CD4-positive, alpha-beta T cell (primary cell): ENCODE data around the gene CSNK2A1. TPM values are rescaled to one million over a fixed set of nuclear protein-coding genes. Genes with fewer than 3 reads are reported as not detected.

ENCODE experiments used
- ATAC-seq: fragments of 200-7000 bp; cut with Tn5 transposase; one replicate; pipeline ENCODE4 v1.10.0; 2022; ENCODE audit warnings: mild to moderate bottlenecking; ENCODE audit not compliant: poor library complexity
- CTCF ChIA-PET: fragments of 350-600 bp; sonication (Branson Sonifier 250); formaldehyde crosslinking; loops from one replicate; lab custom pipeline; 2021; ENCODE audit warnings: antibody characterized with exemption, inconsistent platforms; lab: Charles Lee
- POLR2A ChIA-PET: fragments of 350-600 bp; sonication (Branson Sonifier 250); formaldehyde crosslinking; loops from one replicate; lab custom pipeline; 2021; ENCODE audit warnings: antibody characterized with exemption, inconsistent platforms; lab: Charles Lee
- DNase-seq, 14 experiments: peaks; one replicate each; pipeline ENCODE4 v3.0.0-alpha.2; 2013 to 2020; ENCODE audit warnings: mixed read lengths in 2 of 14
- H3K27ac ChIP-seq, 2 donors: one replicate each; pipeline versions ENCODE4 v1.5.1 to v1.7.0; 2013; ENCODE audit warnings: low read length in 2 of 2, low read depth in 1 of 2, mild to moderate bottlenecking in 1 of 2
- H3K27me3 ChIP-seq, 2 experiments: 1 replicate in 1 of 2; 2 replicates in 1 of 2; pipeline versions ENCODE4 v1.6.1 to v1.7.0; 2013; ENCODE audit warnings: low read length in 2 of 2, control low read depth in 1 of 2, mild to moderate bottlenecking in 1 of 2, moderate library complexity in 1 of 2; ENCODE audit not compliant: insufficient read depth in 2 of 2, control insufficient read depth in 1 of 2
- H3K36me3 ChIP-seq: one replicate; pipeline ENCODE4 v1.6.1; 2013; ENCODE audit warnings: low read length, control low read depth; ENCODE audit not compliant: insufficient read depth
- H3K4me1 ChIP-seq: one replicate; pipeline ENCODE4 v1.6.1; 2013; ENCODE audit warnings: low read length, control low read depth; ENCODE audit not compliant: insufficient read depth
- H3K4me3 ChIP-seq: one replicate; pipeline ENCODE4 v1.5.1; 2013; ENCODE audit warnings: mild to moderate bottlenecking, low read length, moderate library complexity
- H3K9me3 ChIP-seq, 2 experiments: 1 replicate in 1 of 2; 2 replicates in 1 of 2; pipeline versions ENCODE4 v1.6.1 to v1.7.0; 2013; ENCODE audit warnings: low read length in 2 of 2, mild to moderate bottlenecking in 2 of 2, control low read depth in 1 of 2, moderate library complexity in 1 of 2; ENCODE audit not compliant: control insufficient read depth in 1 of 2, insufficient read depth in 1 of 2
- H3K27ac Mint-ChIP-seq: one replicate; pipeline ENCODE4 v1.8.0; 2020; ENCODE audit warnings: mixed read lengths
- H3K27me3 Mint-ChIP-seq: one replicate; pipeline ENCODE4 v1.8.0; 2021; ENCODE audit warnings: mixed read lengths
- H3K36me3 Mint-ChIP-seq: one replicate; pipeline ENCODE4 v1.8.0; 2021; ENCODE audit warnings: low read depth, mixed read lengths
- H3K4me1 Mint-ChIP-seq: one replicate; pipeline ENCODE4 v1.8.0; 2021; ENCODE audit warnings: low read depth, mixed read lengths
- H3K4me3 Mint-ChIP-seq: one replicate; pipeline ENCODE4 v1.8.0; 2020; ENCODE audit warnings: mild to moderate bottlenecking, mixed read lengths
- H3K9me3 Mint-ChIP-seq: one replicate; pipeline ENCODE4 v1.8.0; 2020; ENCODE audit warnings: mixed read lengths
- CTCF ChIP-seq: fragments of 200-600 bp; IDR thresholded peaks from one replicate; pipeline ENCODE4 v1.8.0; 2022; ENCODE audit warnings: antibody characterized with exemption, mild to moderate bottlenecking
- intact Hi-C, 2 experiments: fragments of 100-400 bp; cut with DNase I in 1 of 2; cut with micrococcal nuclease in 1 of 2; formaldehyde crosslinking; loops; one replicate each; pipeline versions ENCODE4 v1.15.1 to v1.9.0; 2023 to 2025; cut with DNase I, micrococcal nuclease
- total RNA-seq, 174 experiments: library from RNA in 2 of 174; stranded (reverse) in 2 of 174; gene quantifications; one replicate each; pipeline ENCODE4 v1.2.3 and lab custom pipeline; 2021 to 2026

Gene CSNK2A1
- total RNA-seq, 2 experiments from 2014 or later: 55.5 to 56.9 TPM

GRCh38 chr20:533526-533925, 10.1 kb downstream of the CSNK2A1 start:
- DNase-seq (no peak), ATAC-seq (no peak)
- H3K36me3 Mint-ChIP-seq: peaks cover 48% of the 10 kb centered on the region
- peaks cover 83% of the 10 kb centered on the region for H3K4me1 Mint-ChIP-seq
- intact Hi-C loops: no loop called here
- no peaks in the 10 kb centered on the region for H3K27me3 ChIP-seq
- TF ChIP-seq CTCF: no peak
- no peak overlapping the region for H3K27ac ChIP-seq
- no peak overlapping the region for H3K27ac Mint-ChIP-seq
- no peaks in the 10 kb centered on the region for H3K27me3 Mint-ChIP-seq
- no peaks in the 10 kb centered on the region for H3K9me3 Mint-ChIP-seq
- peaks cover 19% of the 10 kb centered on the region for H3K4me1 ChIP-seq
- POLR2A ChIA-PET: interaction anchor here (1.0 kb wide), 1 partner anchor 10 kb away, joined by 3 read pairs; the partner anchor contains the start of gene CSNK2A1
- H3K4me3 Mint-ChIP-seq: no peak overlapping the region
- peaks cover 8% of the 10 kb centered on the region for H3K36me3 ChIP-seq
- no peak overlapping the region for H3K4me3 ChIP-seq
- CTCF ChIA-PET: no interaction called here
- peaks cover 0 to under 1% of the 10 kb centered on the region in 2 experiments for H3K9me3 ChIP-seq

- Mint-ChIP-seq H3K4me1 (peaks cover 73% of the 10 kb centered on the region), H3K27me3 (no peaks in the 10 kb centered on the region), H3K4me3 (no peak overlapping the region), H3K27ac (no peak overlapping the region), H3K9me3 (no peaks in the 10 kb centered on the region), H3K36me3 (peaks cover 51% of the 10 kb centered on the region)
- peaks cover 7% of the 10 kb centered on the region in 2 experiments for H3K9me3 ChIP-seq
- no peak overlapping the region for H3K27ac ChIP-seq
- ATAC-seq (no peak), DNase-seq (no peak)
- CTCF ChIA-PET: no interaction called here
- no peak overlapping the region for H3K4me3 ChIP-seq
- intact Hi-C loops: no loop called here
- H3K36me3 ChIP-seq: peaks cover 13% of the 10 kb centered on the region
- no peak for TF ChIP-seq CTCF
- H3K4me1 ChIP-seq: peaks cover 15% of the 10 kb centered on the region
- POLR2A ChIA-PET: interaction anchor here (1.0 kb wide), 1 partner anchor 11 kb away, joined by 3 read pairs; the partner anchor contains the start of gene CSNK2A1
- no peaks in the 10 kb centered on the region for H3K27me3 ChIP-seq
These were observed 11.1 kb downstream of the CSNK2A1 start for GRCh38 chr20:532530-532929.

DNA sequence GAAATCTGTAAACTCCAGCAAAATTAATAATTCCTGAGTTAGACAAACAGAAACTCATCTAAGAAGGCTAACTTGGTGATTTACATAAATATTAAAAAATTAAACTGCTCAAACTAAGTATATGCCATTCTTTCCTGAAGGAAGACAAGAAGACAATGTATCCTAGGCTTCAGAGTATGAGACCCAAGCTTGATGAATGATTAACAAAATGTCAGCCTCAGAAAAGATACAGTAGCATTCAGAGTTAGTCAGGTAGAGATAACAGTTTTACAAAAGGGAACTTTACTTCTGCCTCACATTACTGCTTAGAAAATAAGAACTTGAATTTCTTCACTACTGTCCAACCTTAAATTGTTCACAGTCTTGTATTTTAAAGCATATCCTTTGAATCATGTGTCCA, 12.0 kb downstream of the CSNK2A1 start:
- intact Hi-C loops: no loop called here
- H3K27me3 ChIP-seq: no peaks in the 10 kb centered on the region
- no peak overlapping the region for H3K27ac Mint-ChIP-seq
- no peak overlapping the region for H3K4me3 ChIP-seq
- H3K9me3 ChIP-seq: peaks cover 10 to 16% of the 10 kb centered on the region in 2 experiments
- DNase-seq (no peak), ATAC-seq (no peak)
- peaks cover 6% of the 10 kb centered on the region for H3K9me3 Mint-ChIP-seq
- H3K36me3 ChIP-seq: peaks cover 21% of the 10 kb centered on the region
- no peak for TF ChIP-seq CTCF
- peaks cover 64% of the 10 kb centered on the region for H3K4me1 Mint-ChIP-seq
- no peaks in the 10 kb centered on the region for H3K27me3 Mint-ChIP-seq
- H3K4me3 Mint-ChIP-seq: no peak overlapping the region
- H3K27ac ChIP-seq: no peak overlapping the region
- ChIA-PET POLR2A (no interaction called here), CTCF (no interaction called here)
- peaks cover 61% of the 10 kb centered on the region for H3K36me3 Mint-ChIP-seq
- H3K4me1 ChIP-seq: peaks cover 14% of the 10 kb centered on the region
